Stimulated activated CD4-positive, alpha-beta T cell treated with anti-CD3 and anti-CD28 coated beads, Interleukin-12 subunit alpha, Interleukin-12 subunit beta, amount 100 ng/mL, for 48 hours (primary cell): ENCODE data around the gene INHBC.
"Not testable (repeated sequence)": the region's sequence is repeated elsewhere in the genome, so short reads cannot be mapped to it uniquely, and the experiment has no call there.

Experiments
- DNase-seq, 3 donors: peaks; one replicate each; pipeline ENCODE4 v3.0.0-alpha.2; 2020; ENCODE audit warnings: low read depth in 2 of 3, low spot score in 1 of 3

Gene INHBC, protein sequence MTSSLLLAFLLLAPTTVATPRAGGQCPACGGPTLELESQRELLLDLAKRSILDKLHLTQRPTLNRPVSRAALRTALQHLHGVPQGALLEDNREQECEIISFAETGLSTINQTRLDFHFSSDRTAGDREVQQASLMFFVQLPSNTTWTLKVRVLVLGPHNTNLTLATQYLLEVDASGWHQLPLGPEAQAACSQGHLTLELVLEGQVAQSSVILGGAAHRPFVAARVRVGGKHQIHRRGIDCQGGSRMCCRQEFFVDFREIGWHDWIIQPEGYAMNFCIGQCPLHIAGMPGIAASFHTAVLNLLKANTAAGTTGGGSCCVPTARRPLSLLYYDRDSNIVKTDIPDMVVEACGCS

GRCh38 chr12:57434517-57435223 is at the start of gene INHBC:
TSS of gene INHBC (plus strand) at chr12:57434784. CDS start at chr12:57434887, 103 bp downstream.
- DNase-seq = no peak

GRCh38 chr12:57385586-57385985 is 49.0 kb upstream of the INHBC start:
- DNase-seq = no peak

GRCh38 chr12:57386187-57386720 is 48.3 kb upstream of the INHBC start:
- DNase-seq = no peak

DNA sequence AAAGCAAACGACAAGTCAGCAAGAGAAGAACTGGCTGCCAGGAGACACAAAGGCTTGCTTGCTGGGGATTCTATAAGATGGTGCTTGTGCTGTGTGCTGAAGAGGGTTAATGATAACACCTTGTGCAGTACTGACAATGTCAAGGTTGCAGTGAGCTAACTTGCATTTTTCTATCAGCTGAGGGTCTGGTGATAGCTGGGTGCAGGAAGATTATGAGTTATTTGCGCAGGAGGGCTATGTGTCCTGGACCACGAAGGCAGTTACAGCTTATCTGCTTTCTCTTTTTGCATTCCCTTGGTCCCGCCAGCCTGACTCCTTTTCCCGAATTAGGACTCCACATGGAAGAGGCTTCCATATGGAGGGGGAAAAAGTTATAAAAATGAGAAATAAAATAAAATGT is 46.2 kb upstream of the INHBC start:
- DNase-seq = no peak

GRCh38 chr12:57389033-57389432 is 45.6 kb upstream of the INHBC start:
- no peak for DNase-seq

- no peak for DNase-seq
Measured at GRCh38 chr12:57390174-57390573, 44.4 kb upstream of the INHBC start.

DNA sequence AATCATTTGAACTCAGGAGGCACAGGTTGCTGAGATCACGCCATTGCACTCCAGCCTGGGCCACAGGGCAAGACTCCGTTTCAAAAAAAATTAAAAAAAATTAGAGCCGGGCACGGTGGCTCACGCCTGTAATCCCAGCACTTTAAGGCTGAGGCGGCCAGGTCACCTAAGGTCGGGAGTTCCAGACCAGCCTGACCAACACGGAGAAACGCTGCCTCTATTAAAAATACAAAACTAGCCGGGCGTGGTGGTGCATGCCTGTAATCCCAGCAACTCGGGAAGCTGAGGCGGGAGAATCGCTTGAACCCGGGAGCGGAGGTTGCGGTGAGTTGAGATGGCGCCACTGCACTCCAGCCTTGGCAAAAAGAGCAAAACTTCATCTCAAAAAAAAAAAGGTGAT is 39.5 kb upstream of the INHBC start:
- DNase-seq = no peak

- DNase-seq = no peak
Measured at GRCh38 chr12:57397441-57397840, 37.1 kb upstream of the INHBC start.

DNA sequence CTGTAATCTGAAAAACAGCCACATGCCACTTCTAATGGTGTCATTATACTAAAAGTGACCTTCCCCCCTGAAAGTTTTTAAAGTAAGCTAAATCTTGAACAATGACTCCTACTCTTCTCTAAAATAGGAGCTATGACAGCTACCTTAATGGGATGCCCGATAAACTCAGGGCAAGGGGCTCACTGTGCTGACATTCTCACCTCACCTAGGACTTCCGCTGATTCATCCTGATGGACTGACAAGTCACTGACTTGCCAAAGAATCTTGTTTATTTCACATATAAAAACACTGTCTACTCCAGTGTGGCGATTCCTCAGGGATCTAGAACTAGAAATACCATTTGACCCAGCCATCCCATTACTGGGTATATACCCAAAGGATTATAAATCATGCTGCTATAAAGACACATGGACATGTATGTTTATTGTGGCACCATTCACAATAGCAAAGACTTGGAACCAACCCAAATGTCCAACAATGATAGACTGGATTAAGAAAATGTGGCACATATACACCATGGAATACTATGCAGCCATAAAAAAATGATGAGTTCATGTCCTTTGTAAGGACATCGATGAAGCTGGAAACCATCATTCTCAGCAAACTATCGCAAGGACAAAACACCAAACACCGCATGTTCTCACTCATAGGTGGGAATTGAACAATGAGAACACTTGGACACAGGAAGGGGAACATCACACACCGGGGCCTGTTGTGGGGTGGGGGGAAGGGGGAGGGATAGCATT is 34.7 kb upstream of the INHBC start:
- DNase-seq = not testable (repeated sequence)

DNA sequence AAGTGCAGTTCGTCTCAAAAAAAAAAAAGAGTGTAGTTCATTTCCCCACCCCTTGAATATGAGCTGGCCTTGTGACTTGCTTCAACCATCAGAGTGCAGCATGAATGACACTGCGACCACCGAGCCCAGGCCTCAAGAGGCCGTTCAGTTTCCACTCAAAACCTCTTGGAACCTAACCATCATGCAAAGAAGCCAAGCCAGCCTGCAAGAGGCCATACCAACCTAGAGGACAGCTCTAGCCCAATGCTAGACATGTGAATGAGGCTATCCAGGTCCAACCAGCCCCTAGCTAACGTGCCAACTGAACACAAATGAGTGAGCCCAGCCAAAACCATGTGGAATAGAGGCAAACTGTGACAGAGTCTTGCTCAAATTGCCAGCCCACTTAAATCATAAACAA is 33.4 kb upstream of the INHBC start:
- no peak for DNase-seq

GRCh38 chr12:57402156-57402555 is 32.4 kb upstream of the INHBC start:
- not testable (repeated sequence) for DNase-seq

GRCh38 chr12:57404966-57405640 is 29.5 kb upstream of the INHBC start:
- peak in 2 of 3 donors; percentile 10 to 19 for DNase-seq

DNA sequence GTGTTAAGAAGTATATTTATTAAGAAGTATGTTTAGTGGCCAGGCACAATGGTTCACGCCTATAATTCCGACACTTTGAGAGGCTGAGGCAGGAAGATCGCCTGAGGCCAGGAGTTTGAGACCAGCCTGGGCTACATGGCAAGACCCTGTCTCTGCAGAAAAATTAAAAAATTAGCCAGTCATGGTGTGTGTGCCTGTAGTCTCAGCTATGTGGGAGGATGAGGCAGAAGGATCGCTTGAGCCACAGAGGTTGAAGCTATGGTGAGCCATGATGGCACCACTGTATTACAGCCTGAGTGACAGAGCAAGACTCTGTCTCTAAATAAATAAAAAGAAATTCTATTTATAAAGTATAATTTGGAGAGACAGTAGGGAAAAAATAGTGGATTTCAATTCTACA is 24.1 kb upstream of the INHBC start:
- no peak for DNase-seq

- DNase-seq = not testable (repeated sequence)
Measured at GRCh38 chr12:57414160-57414559, 20.4 kb upstream of the INHBC start.

DNA sequence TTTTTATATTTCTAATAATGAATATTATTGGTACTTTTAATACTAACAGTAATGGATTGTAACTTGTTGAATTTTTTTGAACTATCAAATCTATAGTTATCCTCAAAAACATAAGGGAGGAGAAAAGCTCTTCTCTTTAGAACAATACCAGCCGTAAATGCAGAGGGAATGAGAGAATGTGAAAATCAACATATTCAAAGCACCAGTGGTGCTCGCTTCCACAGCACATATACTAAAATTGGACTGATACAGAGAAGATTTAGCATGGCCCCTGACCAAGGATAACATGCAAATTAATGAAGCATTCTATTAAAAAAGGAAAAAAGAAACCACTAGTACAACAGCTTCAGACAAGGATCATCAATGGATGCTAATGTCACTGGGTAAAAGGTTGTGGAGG is 19.5 kb upstream of the INHBC start:
- no peak for DNase-seq

DNA sequence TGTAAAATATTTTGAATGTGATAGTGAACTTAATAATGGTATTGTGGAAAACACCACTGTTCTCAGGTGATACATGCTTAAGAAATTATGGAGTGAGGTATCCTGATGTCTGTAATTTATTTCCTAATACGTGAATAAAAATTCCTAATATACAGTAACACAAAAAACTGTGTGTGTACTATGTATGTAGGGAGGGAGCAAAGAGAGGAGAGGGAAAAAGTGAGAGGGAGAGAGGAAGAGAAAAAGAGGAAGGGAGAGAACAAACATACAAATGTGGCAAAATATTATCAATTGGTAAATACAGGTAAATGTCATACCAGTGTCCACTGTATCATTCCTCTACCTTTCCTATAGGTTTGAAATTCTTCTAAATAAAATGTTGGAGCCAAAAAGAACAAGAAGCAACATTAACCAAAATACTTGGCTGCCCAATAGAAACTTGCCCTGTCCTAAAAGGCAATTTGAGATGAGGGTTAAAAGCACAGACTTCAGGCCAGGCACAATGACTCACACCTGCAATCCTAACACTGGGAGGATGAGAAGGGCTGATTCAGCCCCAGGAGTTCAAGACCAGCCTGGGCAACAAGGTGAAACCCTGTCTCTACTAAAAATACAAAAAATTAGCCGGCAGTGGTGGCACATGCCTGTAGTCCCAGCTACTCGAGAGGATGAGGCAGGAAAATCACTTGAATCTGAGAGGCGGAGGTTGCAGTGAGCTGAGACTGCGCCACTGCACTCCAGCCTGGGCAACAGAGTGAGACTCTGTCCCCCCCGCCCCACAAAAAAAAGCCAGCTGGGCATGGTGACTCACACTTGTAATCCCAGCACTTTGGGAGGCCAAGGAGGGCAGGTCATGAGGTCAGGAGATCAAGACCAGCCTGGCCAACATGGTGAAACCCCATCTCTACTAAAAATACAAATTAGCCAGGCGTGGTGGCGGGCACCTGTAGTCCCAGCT is 18.3 kb upstream of the INHBC start:
- DNase-seq = no peak

DNA sequence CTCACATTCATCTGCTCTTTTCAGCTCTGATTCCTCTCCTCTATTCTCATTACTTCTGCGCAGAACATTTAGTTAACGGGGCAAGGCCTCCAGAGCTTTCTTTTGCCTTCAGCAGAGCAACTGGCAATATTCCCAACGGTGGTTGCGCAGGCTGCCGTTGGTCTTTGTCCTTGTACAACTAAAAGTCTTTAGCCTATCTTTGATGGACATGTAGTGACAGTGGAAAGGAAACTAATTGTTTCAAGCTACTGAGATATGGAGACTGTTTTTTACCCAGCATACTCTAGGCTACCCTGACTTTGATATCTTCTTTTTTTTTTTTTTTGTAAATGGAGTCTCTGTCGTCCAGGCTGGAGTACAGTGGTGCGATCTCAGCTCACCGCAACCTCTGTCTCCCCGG is 16.3 kb upstream of the INHBC start:
- DNase-seq = no peak

- DNase-seq = no peak
Measured at GRCh38 chr12:57419495-57419894, 15.1 kb upstream of the INHBC start.

DNA sequence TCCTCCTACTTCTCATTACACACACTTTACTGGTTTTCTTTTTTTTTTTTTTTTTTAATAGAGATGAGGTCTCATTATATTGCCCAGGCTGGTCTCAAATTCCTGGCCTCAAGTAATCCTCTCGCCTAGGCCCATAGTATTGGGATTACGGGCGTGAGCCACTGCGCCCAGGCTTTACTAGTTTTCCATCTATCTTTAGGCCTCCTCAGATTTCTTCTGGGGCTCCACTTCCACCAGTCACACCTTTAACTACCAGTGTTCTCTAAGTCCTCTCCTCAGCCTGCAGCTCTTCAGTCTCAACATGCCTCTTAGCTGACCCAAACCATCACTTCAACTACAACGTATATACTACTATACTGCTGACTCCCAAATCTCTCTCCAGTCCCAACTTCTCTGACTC is 14.1 kb upstream of the INHBC start:
- DNase-seq = no peak

GRCh38 chr12:57426948-57427347 is 7.6 kb upstream of the INHBC start:
- not testable (repeated sequence) for DNase-seq
